ENCODE measurements around the gene ATOH8. TPM values are rescaled to one million over a fixed set of nuclear protein-coding genes. Genes with fewer than 3 reads are reported as not detected.

The ATOH8 gene
- total RNA-seq, 1 donor from 2014 or later = 1.8 TPM

DNA sequence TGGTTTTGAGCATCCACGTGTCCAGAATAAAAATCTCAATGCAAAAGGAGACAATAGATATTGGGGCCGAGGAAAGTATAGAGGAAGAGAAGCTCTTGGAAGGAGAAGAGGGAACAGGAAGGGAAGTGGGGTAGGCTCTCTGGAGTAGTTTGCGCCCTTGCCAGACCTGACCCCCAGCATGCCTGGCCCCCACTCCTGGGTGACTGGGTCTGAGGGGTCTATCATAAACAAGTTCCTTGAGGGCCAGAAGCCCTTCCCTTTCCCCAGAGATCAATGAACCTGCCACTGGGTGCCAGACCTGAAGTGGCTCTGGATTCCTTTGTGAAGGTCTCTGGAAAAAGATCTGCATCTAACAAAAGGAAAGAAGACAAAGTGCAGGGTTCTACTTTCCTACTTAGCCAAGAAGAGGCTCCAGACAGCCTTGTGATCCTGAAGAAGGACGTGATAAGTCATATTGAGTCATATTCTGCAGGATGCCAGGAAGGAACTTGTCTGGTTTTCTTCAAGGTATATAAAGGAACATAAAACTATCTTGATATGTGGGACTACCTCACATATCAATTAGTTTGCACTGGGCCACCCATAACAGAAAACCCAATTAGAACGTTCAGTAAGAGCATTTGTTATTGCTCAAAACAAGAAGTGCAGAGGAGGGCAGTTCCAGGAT is 18.7 kb upstream of the ATOH8 start:
- TF ChIP-seq, protein P1, sequence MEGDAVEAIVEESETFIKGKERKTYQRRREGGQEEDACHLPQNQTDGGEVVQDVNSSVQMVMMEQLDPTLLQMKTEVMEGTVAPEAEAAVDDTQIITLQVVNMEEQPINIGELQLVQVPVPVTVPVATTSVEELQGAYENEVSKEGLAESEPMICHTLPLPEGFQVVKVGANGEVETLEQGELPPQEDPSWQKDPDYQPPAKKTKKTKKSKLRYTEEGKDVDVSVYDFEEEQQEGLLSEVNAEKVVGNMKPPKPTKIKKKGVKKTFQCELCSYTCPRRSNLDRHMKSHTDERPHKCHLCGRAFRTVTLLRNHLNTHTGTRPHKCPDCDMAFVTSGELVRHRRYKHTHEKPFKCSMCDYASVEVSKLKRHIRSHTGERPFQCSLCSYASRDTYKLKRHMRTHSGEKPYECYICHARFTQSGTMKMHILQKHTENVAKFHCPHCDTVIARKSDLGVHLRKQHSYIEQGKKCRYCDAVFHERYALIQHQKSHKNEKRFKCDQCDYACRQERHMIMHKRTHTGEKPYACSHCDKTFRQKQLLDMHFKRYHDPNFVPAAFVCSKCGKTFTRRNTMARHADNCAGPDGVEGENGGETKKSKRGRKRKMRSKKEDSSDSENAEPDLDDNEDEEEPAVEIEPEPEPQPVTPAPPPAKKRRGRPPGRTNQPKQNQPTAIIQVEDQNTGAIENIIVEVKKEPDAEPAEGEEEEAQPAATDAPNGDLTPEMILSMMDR (IDR thresholded peaks at IDR 0.05; ENCODE audit: unreplicated experiment) = no peak
- Mint-ChIP-seq H3K36me3 (ENCODE audit: low read depth, unreplicated experiment) (no peaks in the 10 kb centered on the region), H3K27ac (ENCODE audit: unreplicated experiment) (no peak overlapping the region), H3K4me1 (ENCODE audit: unreplicated experiment) (no peaks in the 10 kb centered on the region), H3K27me3 (ENCODE audit: unreplicated experiment) (peaks cover 4% of the 10 kb centered on the region), H3K4me3 (ENCODE audit: unreplicated experiment) (no peak overlapping the region), H3K9me3 (ENCODE audit: unreplicated experiment) (peaks cover 3% of the 10 kb centered on the region)
- DNase-seq (ENCODE audit: low spot score) = no peak

DNA sequence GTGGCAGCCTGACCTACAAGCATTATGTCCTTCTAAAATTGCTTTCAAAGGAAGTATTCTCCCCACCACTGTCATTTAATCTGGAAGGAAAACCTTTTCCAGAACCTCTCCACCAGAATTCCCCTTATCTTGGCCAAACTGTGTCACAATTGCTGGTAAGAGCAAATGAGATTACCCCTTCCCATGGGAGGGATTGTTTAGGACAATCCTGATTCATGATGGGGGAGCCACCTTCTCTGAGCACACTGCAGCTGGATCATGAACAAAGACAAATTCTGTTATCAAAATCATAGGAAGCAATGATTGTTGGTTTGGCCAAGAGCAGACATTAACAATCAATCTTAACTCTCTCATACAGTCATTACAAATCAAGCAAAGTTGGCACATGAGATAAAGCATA is 18.1 kb upstream of the ATOH8 start:
- no peak overlapping the region for H3K4me3 Mint-ChIP-seq (ENCODE audit: unreplicated experiment)
- DNase-seq (ENCODE audit: low spot score) = no peak
- H3K36me3 Mint-ChIP-seq (ENCODE audit: low read depth, unreplicated experiment) = no peaks in the 10 kb centered on the region
- peaks cover 4% of the 10 kb centered on the region for H3K27me3 Mint-ChIP-seq (ENCODE audit: unreplicated experiment)
- H3K4me1 Mint-ChIP-seq (ENCODE audit: unreplicated experiment) = no peaks in the 10 kb centered on the region
- H3K9me3 Mint-ChIP-seq (ENCODE audit: unreplicated experiment) = peaks cover 4% of the 10 kb centered on the region
- no peak overlapping the region for H3K27ac Mint-ChIP-seq (ENCODE audit: unreplicated experiment)
- TF ChIP-seq, protein P1 (IDR thresholded peaks at IDR 0.05; ENCODE audit: unreplicated experiment) = no peak

DNA sequence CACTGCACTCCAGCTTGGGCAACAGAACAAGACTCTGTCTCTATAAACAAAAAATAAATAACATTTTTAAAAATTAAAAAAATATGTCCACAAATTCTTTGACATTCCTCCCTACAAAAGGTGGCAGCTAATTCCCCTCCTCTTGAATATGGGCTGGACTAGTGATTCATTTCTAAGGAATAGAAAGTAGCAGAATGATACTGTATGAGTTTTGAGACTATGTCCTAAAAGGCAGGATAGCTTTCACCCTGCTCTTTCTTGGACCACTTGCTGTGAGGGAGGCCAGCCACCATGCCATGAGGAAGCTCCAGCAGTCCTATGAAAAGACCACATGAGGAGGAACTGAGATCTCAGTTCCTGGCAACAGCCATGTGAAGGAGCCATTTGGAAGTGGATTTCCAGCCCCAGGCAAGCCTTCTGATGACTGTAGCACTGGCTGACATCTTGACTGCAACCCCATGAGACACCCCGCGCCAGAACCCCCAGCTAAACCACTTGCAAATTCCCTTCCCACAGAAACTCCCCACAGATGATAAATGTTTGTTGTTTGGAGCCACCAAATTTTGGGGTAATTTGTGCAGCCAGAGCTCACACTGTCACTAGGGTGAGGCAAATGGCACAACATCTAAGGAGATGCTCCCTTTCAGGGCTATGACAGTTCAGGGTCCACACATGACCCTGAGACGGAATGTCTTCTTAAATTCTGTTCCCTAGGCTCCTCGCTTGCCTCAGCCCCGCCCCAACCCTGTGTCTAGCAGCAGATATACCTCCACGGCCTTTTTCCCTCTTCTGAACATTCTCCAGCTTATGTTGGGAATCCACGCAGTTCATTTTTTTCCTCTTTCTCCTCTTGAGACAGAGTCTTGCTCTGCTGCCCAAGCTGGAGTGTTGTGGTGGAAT is 17.1 kb upstream of the ATOH8 start:
- Mint-ChIP-seq H3K9me3 (ENCODE audit: unreplicated experiment) (peaks cover 4% of the 10 kb centered on the region), H3K27me3 (ENCODE audit: unreplicated experiment) (peaks cover 4% of the 10 kb centered on the region), H3K4me3 (ENCODE audit: unreplicated experiment) (no peak overlapping the region), H3K27ac (ENCODE audit: unreplicated experiment) (no peak overlapping the region), H3K4me1 (ENCODE audit: unreplicated experiment) (no peaks in the 10 kb centered on the region), H3K36me3 (ENCODE audit: low read depth, unreplicated experiment) (no peaks in the 10 kb centered on the region)
- TF ChIP-seq, protein P1 (IDR thresholded peaks at IDR 0.05; ENCODE audit: unreplicated experiment) = no peak
- no peak for DNase-seq (ENCODE audit: low spot score)

DNA sequence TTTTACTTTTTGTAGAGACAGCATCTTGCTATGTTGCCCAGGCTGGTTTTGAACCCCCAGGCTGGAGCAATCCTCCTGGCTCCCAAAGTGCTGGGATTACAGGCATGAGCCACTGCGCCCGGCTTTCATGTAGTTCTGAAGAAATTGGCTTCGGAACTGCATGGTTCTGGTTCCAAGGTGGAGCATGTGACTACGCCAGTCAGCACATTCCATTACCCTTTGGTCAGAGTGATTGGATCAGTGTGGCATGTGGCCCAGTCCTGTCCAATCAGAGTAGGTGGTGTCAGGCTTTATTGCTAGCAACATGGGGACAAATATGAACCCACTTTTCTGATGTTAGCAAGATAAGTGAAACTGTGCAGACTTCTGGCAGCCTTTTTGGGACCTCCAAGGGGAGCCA is 16.3 kb upstream of the ATOH8 start:
- Mint-ChIP-seq H3K4me1 (ENCODE audit: unreplicated experiment) (no peaks in the 10 kb centered on the region), H3K9me3 (ENCODE audit: unreplicated experiment) (peaks cover 4% of the 10 kb centered on the region), H3K4me3 (ENCODE audit: unreplicated experiment) (no peak overlapping the region), H3K36me3 (ENCODE audit: low read depth, unreplicated experiment) (no peaks in the 10 kb centered on the region), H3K27me3 (ENCODE audit: unreplicated experiment) (peaks cover 3% of the 10 kb centered on the region), H3K27ac (ENCODE audit: unreplicated experiment) (no peak overlapping the region)
- DNase-seq (ENCODE audit: low spot score) = no peak
- TF ChIP-seq, protein P1 (IDR thresholded peaks at IDR 0.05; ENCODE audit: unreplicated experiment) = no peak

- no peaks in the 10 kb centered on the region for H3K36me3 Mint-ChIP-seq (ENCODE audit: low read depth, unreplicated experiment)
- H3K9me3 Mint-ChIP-seq (ENCODE audit: unreplicated experiment) = peaks cover 4% of the 10 kb centered on the region
- no peak overlapping the region for H3K27ac Mint-ChIP-seq (ENCODE audit: unreplicated experiment)
- TF ChIP-seq, protein P1 (IDR thresholded peaks at IDR 0.05; ENCODE audit: unreplicated experiment) = no peak
- DNase-seq (ENCODE audit: low spot score) = no peak
- H3K4me3 Mint-ChIP-seq (ENCODE audit: unreplicated experiment) = no peak overlapping the region
- H3K4me1 Mint-ChIP-seq (ENCODE audit: unreplicated experiment) = no peaks in the 10 kb centered on the region
- peaks cover 3% of the 10 kb centered on the region for H3K27me3 Mint-ChIP-seq (ENCODE audit: unreplicated experiment)
Measured at GRCh38 chr2:85737961-85738360, 15.8 kb upstream of the ATOH8 start.
